Right lobe of liver (tissue), 6 donors: ENCODE measurements around the gene ABCC9. TPM values are rescaled to one million over a fixed set of nuclear protein-coding genes. Genes with fewer than 3 reads are reported as not detected.
A peak's percentile ranks its signal among the peaks of the same experiment; 100 is the strongest.
"Not testable (repeated sequence)": the region's sequence is repeated elsewhere in the genome, so short reads cannot be mapped to it uniquely, and the experiment has no call there.

Source experiments
- ATAC-seq, 4 donors: fragments of 200-7000 bp; cut with Tn5 transposase; one replicate each; pipeline ENCODE4 v1.9.1; 2020; ENCODE audit warnings: mild to moderate bottlenecking in 4 of 4, moderate library complexity in 4 of 4
- DNase-seq, 3 donors: peaks; one replicate each; pipeline ENCODE4 v3.0.0-alpha.2; 2020
- H3K27ac ChIP-seq, 3 donors: fragments of 200-600 bp; one replicate each; pipeline ENCODE4 v1.8.0; 2022
- H3K27me3 ChIP-seq, 2 donors: fragments of 200-600 bp; one replicate each; pipeline ENCODE4 v1.8.0; 2022
- H3K36me3 ChIP-seq, 4 donors: fragments of 200-600 bp; sonication (generic) in 1 of 4; one replicate each; pipeline versions ENCODE4 v1.5.1 to v1.8.0; 2017 to 2022; ENCODE audit warnings: control low read depth in 1 of 4
- H3K4me1 ChIP-seq, 4 donors: fragments of 200-600 bp; sonication (generic) in 1 of 4; one replicate each; pipeline versions ENCODE4 v1.5.1 to v1.8.0; 2017 to 2022; ENCODE audit warnings: control low read depth in 1 of 4
- H3K4me3 ChIP-seq, 3 donors: fragments of 200-600 bp; one replicate each; pipeline ENCODE4 v1.8.0; 2022
- H3K9me3 ChIP-seq, 4 donors: fragments of 200-600 bp; sonication (generic) in 1 of 4; one replicate each; pipeline versions ENCODE4 v1.5.1 to v1.8.0; 2017 to 2022; ENCODE audit warnings: control low read depth in 1 of 4
- POLR2A ChIP-seq: fragments of 450-650 bp; IDR thresholded peaks from one replicate; pipeline ENCODE4 v1.6.1; 2017; ENCODE audit warnings: antibody characterized with exemption, mild to moderate bottlenecking
- WGBS: methylation state at CpG from one replicate; pipeline ENCODE4 v1.1.6; 2018; ENCODE audit warnings: low coverage, low lambda C conversion rate; ENCODE audit not compliant: insufficient coverage; ENCODE audit errors: missing lambda C conversion rate; 5-methylcytosine and 5-hydroxymethylcytosine counted together
- intact Hi-C, 2 donors: fragments of 100-400 bp; cut with DNase I; formaldehyde crosslinking; loops; one replicate each; pipeline versions ENCODE4 v1.11.2 to v1.14.1; 2022
- total RNA-seq, 6 experiments: library from RNA; depleted of rRNA in 2 of 6; stranded (reverse); fragments of >200 nt in 2 of 6; fragmentation: NEBNext Ultra II Directional in 3 of 6; extraction: Animal tissue kit (Norgen Biotek cat#: 25700) in 3 of 6; gene quantifications; one replicate each; pipeline versions ENCODE4 v1.1.0 to v1.2.4, GENCODE V29; 2016 to 2023
- TF ChIP-seq, protein P1 (sequence below), 4 donors: fragments of 200-600 bp in 3 of 4; fragments of 450-650 bp in 1 of 4; IDR thresholded peaks; one replicate each; pipeline versions ENCODE4 v1.5.1 to v1.8.0; 2016 to 2022; ENCODE audit warnings: antibody characterized with exemption in 4 of 4, mild to moderate bottlenecking in 2 of 4
- donor health status: DM: no; HTN: yes; CAD: no.
- donor health status: DM: no; HTN: no; CAD: no.
- donor health status: DM: no; HTN: no; CAD: no.
- donor health status: DM: no; HTN: yes; CAD: no.
- donor health status: DM: no; HTN: yes; CAD: no.

ABCC9 gene
- total RNA-seq, 6 experiments from 2014 or later = 26.5 to 71.2 (median 37.1) TPM

- Histone ChIP-seq H3K4me3 (no peak overlapping the region), H3K4me1 (peaks cover 0 to 16% (median 5%) of the 10 kb centered on the region in 4 donors), H3K27me3 (no peaks in the 10 kb centered on the region), H3K27ac (peak overlapping the region in 1 of 3 donors; percentile 31), H3K9me3 (no peaks in the 10 kb centered on the region), H3K36me3 (no peaks in the 10 kb centered on the region)
- no peak for TF ChIP-seq POLR2A
- TF ChIP-seq, protein P1, sequence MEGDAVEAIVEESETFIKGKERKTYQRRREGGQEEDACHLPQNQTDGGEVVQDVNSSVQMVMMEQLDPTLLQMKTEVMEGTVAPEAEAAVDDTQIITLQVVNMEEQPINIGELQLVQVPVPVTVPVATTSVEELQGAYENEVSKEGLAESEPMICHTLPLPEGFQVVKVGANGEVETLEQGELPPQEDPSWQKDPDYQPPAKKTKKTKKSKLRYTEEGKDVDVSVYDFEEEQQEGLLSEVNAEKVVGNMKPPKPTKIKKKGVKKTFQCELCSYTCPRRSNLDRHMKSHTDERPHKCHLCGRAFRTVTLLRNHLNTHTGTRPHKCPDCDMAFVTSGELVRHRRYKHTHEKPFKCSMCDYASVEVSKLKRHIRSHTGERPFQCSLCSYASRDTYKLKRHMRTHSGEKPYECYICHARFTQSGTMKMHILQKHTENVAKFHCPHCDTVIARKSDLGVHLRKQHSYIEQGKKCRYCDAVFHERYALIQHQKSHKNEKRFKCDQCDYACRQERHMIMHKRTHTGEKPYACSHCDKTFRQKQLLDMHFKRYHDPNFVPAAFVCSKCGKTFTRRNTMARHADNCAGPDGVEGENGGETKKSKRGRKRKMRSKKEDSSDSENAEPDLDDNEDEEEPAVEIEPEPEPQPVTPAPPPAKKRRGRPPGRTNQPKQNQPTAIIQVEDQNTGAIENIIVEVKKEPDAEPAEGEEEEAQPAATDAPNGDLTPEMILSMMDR (IDR thresholded peaks at IDR 0.05) = no peak
- peak; percentile 70 to 79 (median 75) for ATAC-seq
- no peak for DNase-seq
- intact Hi-C loops = no loop called here
- 35% methylated on average over 4 of the region's 4 CpGs for WGBS
These were observed 139.5 kb downstream of the ABCC9 start for GRCh38 chr12:21801522-21802288.

GRCh38 chr12:21800011-21800410, 141.2 kb downstream of the ABCC9 start:
- Histone ChIP-seq H3K9me3 (no peaks in the 10 kb centered on the region), H3K27ac (peak overlapping the region in 1 of 3 donors; percentile 31), H3K36me3 (no peaks in the 10 kb centered on the region), H3K4me1 (peaks cover 0 to 16% (median 5%) of the 10 kb centered on the region in 4 donors), H3K4me3 (no peak overlapping the region), H3K27me3 (no peaks in the 10 kb centered on the region)
- TF ChIP-seq, protein P1 (IDR thresholded peaks at IDR 0.05) = no peak
- TF ChIP-seq POLR2A = no peak
- peak in 2 of 4 donors; percentile 69 to 78 for ATAC-seq
- WGBS = 69% methylated on average over 1 of the region's 1 CpG
- intact Hi-C loops = no loop called here
- no peak for DNase-seq

- TF ChIP-seq, protein P1 (IDR thresholded peaks at IDR 0.05) = no peak
These were observed 143.7 kb downstream of the ABCC9 start for GRCh38 chr12:21797539-21797938.

GRCh38 chr12:21795648-21796328, 145.4 kb downstream of the ABCC9 start:
- no peaks in the 10 kb centered on the region for H3K27me3 ChIP-seq
- TF ChIP-seq, protein P1 (IDR thresholded peaks at IDR 0.05) = no peak
- no peak overlapping the region for H3K4me3 ChIP-seq
- intact Hi-C loops = no loop called here
- 82% methylated on average over 2 of the region's 10 CpGs for WGBS
- peaks cover 0 to 7% (median 3%) of the 10 kb centered on the region in 4 donors for H3K4me1 ChIP-seq
- no peaks in the 10 kb centered on the region for H3K36me3 ChIP-seq
- H3K27ac ChIP-seq = no peak overlapping the region
- no peak for DNase-seq
- peak in 1 of 4 donors; percentile 22 for ATAC-seq
- H3K9me3 ChIP-seq = no peaks in the 10 kb centered on the region

More at GRCh38 chr12:21797539-21797938, 143.7 kb downstream of the ABCC9 start:
- ATAC-seq (no peak), DNase-seq (no peak)
- WGBS = 64% methylated on average over 1 of the region's 1 CpG
- peaks cover 0 to 16% (median 5%) of the 10 kb centered on the region in 4 donors for H3K4me1 ChIP-seq
- H3K36me3 ChIP-seq = no peaks in the 10 kb centered on the region
- no peaks in the 10 kb centered on the region for H3K27me3 ChIP-seq
- no peaks in the 10 kb centered on the region for H3K9me3 ChIP-seq
- intact Hi-C loops = no loop called here
- H3K27ac ChIP-seq = no peak overlapping the region
- no peak overlapping the region for H3K4me3 ChIP-seq

GRCh38 chr12:21794807-21795595, 146.2 kb downstream of the ABCC9 start:
- H3K36me3 ChIP-seq, intact Hi-C loops, H3K4me1 ChIP-seq, H3K9me3 ChIP-seq, ATAC-seq, H3K27ac ChIP-seq, H3K4me3 ChIP-seq, H3K27me3 ChIP-seq: not testable (repeated sequence)
- WGBS = 57% methylated on average over 1 of the region's 8 CpGs
- DNase-seq = peak in 1 of 3 donors; percentile 19

- H3K4me1 ChIP-seq = peaks cover 0 to 13% (median 4%) of the 10 kb centered on the region in 4 donors
- DNase-seq, intact Hi-C loops, H3K4me3 ChIP-seq, H3K9me3 ChIP-seq, ATAC-seq, H3K27me3 ChIP-seq, H3K36me3 ChIP-seq, H3K27ac ChIP-seq: not testable (repeated sequence)
- WGBS = 90% methylated on average over 4 of the region's 4 CpGs
These were observed 151.5 kb downstream of the ABCC9 start for GRCh38 chr12:21789687-21790086.
